ENCODE measurements around the gene KRT33B.

GRCh38 chr17:41340494-41340893 is 29.1 kb downstream of the KRT33B start:
- TF ChIP-seq ZNF23 (tag by site-specific recombination; IDR thresholded peaks at IDR 0.05; ENCODE audit: borderline replicate concordance): no peak
- no peak for TF ChIP-seq CTCF (tag by site-specific recombination; IDR thresholded peaks at IDR 0.05)
- TF ChIP-seq RBAK (tag by site-specific recombination; IDR thresholded peaks at IDR 0.05): no peak
- no peak for TF ChIP-seq YY1 (tag by site-specific recombination; IDR thresholded peaks at IDR 0.05)
- TF ChIP-seq ZNF274 (IDR thresholded peaks at IDR 0.05; ENCODE audit: low read length): no peak
- no peak for TF ChIP-seq ZNF274 (tag by site-specific recombination; IDR thresholded peaks at IDR 0.05; ENCODE audit: borderline replicate concordance)
- no peak for TF ChIP-seq ZSCAN23 (tag by site-specific recombination; IDR thresholded peaks at IDR 0.05)
- no peak for TF ChIP-seq REST (tag by site-specific recombination; IDR thresholded peaks at IDR 0.05)
- no peak for TF ChIP-seq HOXD13 (CRISPR knock-in tag; IDR thresholded peaks at IDR 0.05; ENCODE audit: borderline replicate concordance)
- TF ChIP-seq ZBTB17 (tag by site-specific recombination; IDR thresholded peaks at IDR 0.05): no peak
